ENCODE data around the gene ARHGDIB.

ARHGDIB gene

GRCh38 chr12:14984766-14985285, 23.4 kb upstream of the ARHGDIB start:
- TF ChIP-seq CTCF (conservative IDR thresholded peaks at IDR 0.05; ENCODE audit: low read depth, low read length) = no peak
- H3K4me3 ChIP-seq (ENCODE audit: low read depth, low read length) = no peak overlapping the region
- DNase-seq (ENCODE audit: low read depth) = no peak

- no peak for TF ChIP-seq CTCF (conservative IDR thresholded peaks at IDR 0.05; ENCODE audit: low read depth, low read length)
- H3K4me3 ChIP-seq (ENCODE audit: low read depth, low read length) = no peak overlapping the region
- no peak for DNase-seq (ENCODE audit: low read depth)
Measured at GRCh38 chr12:14984036-14984435, 22.6 kb upstream of the ARHGDIB start.

- H3K4me3 ChIP-seq (ENCODE audit: low read depth, low read length) = no peak overlapping the region
- DNase-seq (ENCODE audit: low read depth) = no peak
- no peak for TF ChIP-seq CTCF (conservative IDR thresholded peaks at IDR 0.05; ENCODE audit: low read depth, low read length)
Measured at GRCh38 chr12:14982991-14983390, 21.6 kb upstream of the ARHGDIB start.

- H3K4me3 ChIP-seq (ENCODE audit: low read depth, low read length) = no peak overlapping the region
- DNase-seq (ENCODE audit: low read depth) = peak; percentile 45
- TF ChIP-seq CTCF (conservative IDR thresholded peaks at IDR 0.05; ENCODE audit: low read depth, low read length) = no peak
Measured at GRCh38 chr12:14982562-14982961, 21.2 kb upstream of the ARHGDIB start.

- no peak for TF ChIP-seq CTCF (conservative IDR thresholded peaks at IDR 0.05; ENCODE audit: low read depth, low read length)
- H3K4me3 ChIP-seq (ENCODE audit: low read depth, low read length) = no peak overlapping the region
- no peak for DNase-seq (ENCODE audit: low read depth)
Measured at GRCh38 chr12:14981049-14981448, 19.6 kb upstream of the ARHGDIB start.

- no peak for TF ChIP-seq CTCF (conservative IDR thresholded peaks at IDR 0.05; ENCODE audit: low read depth, low read length)
- H3K4me3 ChIP-seq (ENCODE audit: low read depth, low read length) = no peak overlapping the region
- no peak for DNase-seq (ENCODE audit: low read depth)
Measured at GRCh38 chr12:14979468-14979867, 18.1 kb upstream of the ARHGDIB start.

GRCh38 chr12:14976658-14977057, 15.3 kb upstream of the ARHGDIB start:
- no peak overlapping the region for H3K4me3 ChIP-seq (ENCODE audit: low read depth, low read length)
- no peak for TF ChIP-seq CTCF (conservative IDR thresholded peaks at IDR 0.05; ENCODE audit: low read depth, low read length)
- DNase-seq (ENCODE audit: low read depth) = no peak

All from choroid plexus epithelial cell (primary cell).